ENCODE measurements around the gene TRIM14.

TRIM14 gene

DNA sequence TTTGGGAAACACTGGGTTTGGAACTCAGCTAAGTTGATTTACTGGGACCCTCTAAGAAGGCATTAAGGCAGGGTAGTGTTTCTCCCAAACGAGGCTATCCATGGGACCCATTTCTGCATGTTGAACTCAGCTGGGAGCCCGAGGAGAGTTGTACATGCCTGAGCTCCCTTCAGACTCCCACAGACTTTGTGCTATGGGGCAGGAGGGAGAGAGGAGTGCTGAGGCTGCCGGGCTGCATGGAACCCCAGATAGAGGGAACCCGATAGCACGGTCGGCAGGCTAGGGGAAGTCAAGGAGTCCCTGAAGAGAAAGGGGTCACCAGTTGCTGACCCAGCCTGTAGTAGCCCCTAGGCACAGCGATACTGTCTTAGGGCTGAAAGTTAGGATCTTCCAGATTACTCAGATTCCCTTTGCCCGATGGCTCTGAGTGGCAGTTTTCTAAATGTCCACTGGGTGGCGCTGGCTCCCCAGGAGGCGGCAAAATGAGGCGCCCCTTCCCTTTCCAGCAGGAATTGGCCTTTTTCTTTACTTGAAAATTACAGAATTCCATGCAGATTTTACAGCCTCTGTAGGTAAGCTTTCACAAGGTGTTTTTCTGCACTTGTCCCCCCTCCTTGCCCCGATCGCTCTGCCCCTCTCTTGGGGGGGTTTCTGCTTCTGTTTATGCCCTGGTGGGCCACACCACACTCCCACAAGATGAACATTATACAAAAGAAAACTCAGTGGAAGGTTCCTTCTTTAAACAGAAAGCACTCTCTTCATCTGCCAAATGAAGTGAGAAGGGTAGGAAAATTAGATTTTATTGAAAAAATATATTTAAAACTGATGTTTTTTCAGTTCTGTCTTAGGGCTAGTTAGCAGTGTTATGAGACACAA, 44.7 kb downstream of the TRIM14 start:
- in situ Hi-C loops (cut with HindIII; ENCODE audit: low sequenced_read_pairs) = no loop called here
- no peak overlapping the region for H3K4me3 ChIP-seq (ENCODE audit: low read depth, low read length)
- TF ChIP-seq, protein P1, sequence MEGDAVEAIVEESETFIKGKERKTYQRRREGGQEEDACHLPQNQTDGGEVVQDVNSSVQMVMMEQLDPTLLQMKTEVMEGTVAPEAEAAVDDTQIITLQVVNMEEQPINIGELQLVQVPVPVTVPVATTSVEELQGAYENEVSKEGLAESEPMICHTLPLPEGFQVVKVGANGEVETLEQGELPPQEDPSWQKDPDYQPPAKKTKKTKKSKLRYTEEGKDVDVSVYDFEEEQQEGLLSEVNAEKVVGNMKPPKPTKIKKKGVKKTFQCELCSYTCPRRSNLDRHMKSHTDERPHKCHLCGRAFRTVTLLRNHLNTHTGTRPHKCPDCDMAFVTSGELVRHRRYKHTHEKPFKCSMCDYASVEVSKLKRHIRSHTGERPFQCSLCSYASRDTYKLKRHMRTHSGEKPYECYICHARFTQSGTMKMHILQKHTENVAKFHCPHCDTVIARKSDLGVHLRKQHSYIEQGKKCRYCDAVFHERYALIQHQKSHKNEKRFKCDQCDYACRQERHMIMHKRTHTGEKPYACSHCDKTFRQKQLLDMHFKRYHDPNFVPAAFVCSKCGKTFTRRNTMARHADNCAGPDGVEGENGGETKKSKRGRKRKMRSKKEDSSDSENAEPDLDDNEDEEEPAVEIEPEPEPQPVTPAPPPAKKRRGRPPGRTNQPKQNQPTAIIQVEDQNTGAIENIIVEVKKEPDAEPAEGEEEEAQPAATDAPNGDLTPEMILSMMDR (IDR thresholded peaks at IDR 0.05; ENCODE audit: low read depth, low read length, missing control alignments) = peak; percentile 97
- peak; percentile 27 for DNase-seq (ENCODE audit: low read depth)

DNA sequence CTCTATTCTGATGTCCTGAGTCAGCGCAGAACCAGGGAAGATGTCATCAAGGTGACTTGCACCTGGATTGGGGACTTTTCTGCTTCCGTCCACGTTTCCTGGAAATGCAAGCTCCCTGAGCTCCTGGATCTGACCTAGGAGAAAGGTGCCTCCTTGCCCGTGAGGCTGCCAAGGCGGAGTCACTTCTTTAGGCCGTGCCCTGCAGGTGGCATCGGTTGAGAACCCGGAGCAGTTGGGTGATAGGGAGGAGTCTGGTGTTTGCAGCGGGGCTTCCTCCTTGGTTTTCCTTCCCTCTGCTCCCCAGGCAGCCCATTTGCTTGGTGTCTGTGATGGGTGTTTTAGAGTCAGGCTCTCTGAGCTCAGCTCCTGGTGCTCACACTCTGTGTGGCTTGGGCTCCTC, 47.3 kb downstream of the TRIM14 start:
- no peak for DNase-seq (ENCODE audit: low read depth)
- TF ChIP-seq, protein P1 (IDR thresholded peaks at IDR 0.05; ENCODE audit: low read depth, low read length, missing control alignments) = no peak
- in situ Hi-C loops (cut with HindIII; ENCODE audit: low sequenced_read_pairs) = no loop called here
- no peak overlapping the region for H3K4me3 ChIP-seq (ENCODE audit: low read depth, low read length)

DNA sequence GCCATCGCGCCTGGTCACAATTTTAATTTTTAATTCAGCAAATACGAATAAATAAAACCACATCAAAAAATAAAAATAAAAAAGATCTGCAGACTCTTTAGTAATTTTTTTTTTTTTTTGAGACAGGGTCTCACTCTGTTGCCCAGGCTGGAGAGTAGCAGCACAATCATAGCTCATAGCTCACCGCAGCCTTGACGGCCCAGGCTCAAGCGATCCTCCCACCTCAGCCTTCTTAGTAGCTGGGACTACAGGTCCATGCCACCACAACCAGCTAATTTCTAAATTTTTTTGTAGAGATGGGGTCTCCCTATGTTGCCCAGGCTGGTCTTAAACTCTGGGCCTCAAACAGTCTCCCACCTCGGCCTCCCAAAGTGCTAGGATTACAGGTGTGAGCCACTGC, 48.3 kb downstream of the TRIM14 start:
- DNase-seq (ENCODE audit: low read depth) = no peak
- H3K4me3 ChIP-seq (ENCODE audit: low read depth, low read length) = no peak overlapping the region
- TF ChIP-seq, protein P1 (IDR thresholded peaks at IDR 0.05; ENCODE audit: low read depth, low read length, missing control alignments) = no peak
- in situ Hi-C loops (cut with HindIII; ENCODE audit: low sequenced_read_pairs) = no loop called here

GRCh38 chr9:98069551-98069950, 49.5 kb downstream of the TRIM14 start:
- in situ Hi-C loops (cut with HindIII; ENCODE audit: low sequenced_read_pairs) = no loop called here
- H3K4me3 ChIP-seq (ENCODE audit: low read depth, low read length) = no peak overlapping the region
- DNase-seq (ENCODE audit: low read depth) = no peak
- TF ChIP-seq, protein P1 (IDR thresholded peaks at IDR 0.05; ENCODE audit: low read depth, low read length, missing control alignments) = no peak

DNA sequence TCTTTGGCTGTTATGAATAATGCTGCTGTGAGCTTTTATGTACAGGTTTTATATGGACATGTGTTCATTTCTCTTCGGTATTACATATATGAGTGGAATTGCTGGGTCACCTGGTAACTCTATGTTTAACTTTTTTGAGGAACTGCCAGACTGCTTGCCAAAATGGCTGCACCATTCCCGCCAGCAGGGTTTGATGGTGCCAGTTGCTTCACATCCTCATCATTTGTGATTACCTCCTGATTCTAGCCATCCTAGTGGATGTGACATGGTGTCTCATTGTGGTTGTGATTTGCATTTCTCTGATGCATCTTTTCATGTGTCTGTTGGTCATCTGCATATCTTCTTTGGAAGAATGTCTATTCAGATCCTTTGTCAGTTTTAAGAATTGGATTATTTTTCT, 51.8 kb downstream of the TRIM14 start:
- no peak overlapping the region for H3K4me3 ChIP-seq (ENCODE audit: low read depth, low read length)
- in situ Hi-C loops (cut with HindIII; ENCODE audit: low sequenced_read_pairs) = no loop called here
- no peak for DNase-seq (ENCODE audit: low read depth)
- TF ChIP-seq, protein P1 (IDR thresholded peaks at IDR 0.05; ENCODE audit: low read depth, low read length, missing control alignments) = no peak

GRCh38 chr9:98066235-98066634, 52.8 kb downstream of the TRIM14 start:
- TF ChIP-seq, protein P1 (IDR thresholded peaks at IDR 0.05; ENCODE audit: low read depth, low read length, missing control alignments) = no peak
- in situ Hi-C loops (cut with HindIII; ENCODE audit: low sequenced_read_pairs) = no loop called here
- no peak overlapping the region for H3K4me3 ChIP-seq (ENCODE audit: low read depth, low read length)
- no peak for DNase-seq (ENCODE audit: low read depth)

Data from astrocyte of the cerebellum (primary cell).